Measurements from ENCODE around the gene ZNF785.
"Not testable (repeated sequence)": the region's sequence is repeated elsewhere in the genome, so short reads cannot be mapped to it uniquely, and the experiment has no call there.

Gene ZNF785

GRCh38 chr16:30565984-30566383, 19.5 kb downstream of the ZNF785 start:
- DNase-seq (ENCODE audit: low read depth) = no peak

GRCh38 chr16:30565526-30565925, 20.0 kb downstream of the ZNF785 start:
- no peak for DNase-seq (ENCODE audit: low read depth)

- DNase-seq (ENCODE audit: low read depth) = no peak
Measured at GRCh38 chr16:30562021-30562420, 23.5 kb downstream of the ZNF785 start.

GRCh38 chr16:30561089-30561816, 24.2 kb downstream of the ZNF785 start:
- DNase-seq (ENCODE audit: low read depth) = no peak

- DNase-seq (ENCODE audit: low read depth) = no peak
Measured at GRCh38 chr16:30559690-30560089, 25.8 kb downstream of the ZNF785 start.

GRCh38 chr16:30558789-30559377, 26.6 kb downstream of the ZNF785 start:
- no peak for DNase-seq (ENCODE audit: low read depth)

- peak; percentile 93 for DNase-seq (ENCODE audit: low read depth)
Measured at GRCh38 chr16:30557957-30558788, 27.3 kb downstream of the ZNF785 start, which contains the start of gene ZNF764. Gene ZNF764 (minus strand): TSS chr16:30558374. CDS start chr16:30558182, 192 bp downstream.

GRCh38 chr16:30557707-30557956, 27.9 kb downstream of the ZNF785 start:
- DNase-seq (ENCODE audit: low read depth) = no peak

GRCh38 chr16:30556125-30556473, 29.4 kb downstream of the ZNF785 start:
- DNase-seq (ENCODE audit: low read depth) = no peak

GRCh38 chr16:30555315-30556124, 30.0 kb downstream of the ZNF785 start:
- DNase-seq (ENCODE audit: low read depth) = no peak

- DNase-seq (ENCODE audit: low read depth) = no peak
Measured at GRCh38 chr16:30554557-30555314, 30.8 kb downstream of the ZNF785 start.

- DNase-seq (ENCODE audit: low read depth) = no peak
Measured at GRCh38 chr16:30553393-30553899, 32.1 kb downstream of the ZNF785 start.

- DNase-seq (ENCODE audit: low read depth) = no peak
Measured at GRCh38 chr16:30552956-30553355, 32.5 kb downstream of the ZNF785 start.

GRCh38 chr16:30551781-30552180, 33.7 kb downstream of the ZNF785 start:
- DNase-seq (ENCODE audit: low read depth) = peak; percentile 32

GRCh38 chr16:30548416-30549253, 36.9 kb downstream of the ZNF785 start:
- DNase-seq (ENCODE audit: low read depth) = no peak

- DNase-seq (ENCODE audit: low read depth) = no peak
Measured at GRCh38 chr16:30546115-30546514, 39.4 kb downstream of the ZNF785 start.

- no peak for DNase-seq (ENCODE audit: low read depth)
Measured at GRCh38 chr16:30543067-30543466, 42.4 kb downstream of the ZNF785 start.

- no peak for DNase-seq (ENCODE audit: low read depth)
Measured at GRCh38 chr16:30541502-30542329, 43.8 kb downstream of the ZNF785 start.

- DNase-seq (ENCODE audit: low read depth) = not testable (repeated sequence)
Measured at GRCh38 chr16:30540916-30541464, 44.5 kb downstream of the ZNF785 start.
